GM03348 (cell line): ENCODE data around the gene SPAG5.

ENCODE experiments used
- DNase-seq: peaks from one replicate; pipeline ENCODE4 v3.0.0; 2012; ENCODE audit warnings: low spot score

Gene SPAG5

DNA sequence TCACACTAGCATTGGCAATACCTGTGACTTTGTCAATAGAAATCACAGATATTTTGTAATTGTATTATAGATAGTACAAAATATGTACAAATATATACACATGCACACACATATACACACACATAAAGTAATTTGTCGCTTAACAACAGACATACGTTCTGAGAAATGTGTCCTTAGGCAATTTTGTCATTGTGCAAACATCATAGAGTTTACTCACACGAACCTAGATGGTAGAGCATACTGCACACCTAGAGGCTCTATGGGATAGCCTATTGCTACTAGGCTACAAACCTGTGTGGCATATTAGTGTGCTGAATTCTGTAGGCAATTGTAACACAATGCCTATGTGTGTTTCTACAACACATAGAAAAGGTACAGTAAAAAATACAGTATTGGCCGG, 57.4 kb downstream of the SPAG5 start:
- DNase-seq = no peak

DNA sequence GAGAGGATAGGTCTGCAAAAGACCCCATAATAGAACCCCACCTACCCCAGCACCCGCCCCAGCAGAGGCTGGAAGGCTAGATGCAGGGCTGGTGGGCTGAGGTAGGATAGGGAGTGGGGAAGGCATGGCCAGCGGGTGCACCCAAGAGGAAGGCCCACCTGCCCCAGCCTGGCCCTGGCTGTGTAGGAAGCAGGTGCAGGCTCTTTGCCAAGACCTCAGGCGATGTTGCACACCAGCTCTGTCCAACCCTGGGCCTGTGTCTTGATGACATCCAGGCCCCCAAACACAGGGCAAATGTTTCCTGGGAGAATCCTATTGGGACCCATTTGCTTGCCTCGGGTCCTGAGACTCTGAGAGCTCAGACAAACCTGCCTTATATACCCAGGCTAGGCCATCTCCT, 58.6 kb downstream of the SPAG5 start:
- no peak for DNase-seq

DNA sequence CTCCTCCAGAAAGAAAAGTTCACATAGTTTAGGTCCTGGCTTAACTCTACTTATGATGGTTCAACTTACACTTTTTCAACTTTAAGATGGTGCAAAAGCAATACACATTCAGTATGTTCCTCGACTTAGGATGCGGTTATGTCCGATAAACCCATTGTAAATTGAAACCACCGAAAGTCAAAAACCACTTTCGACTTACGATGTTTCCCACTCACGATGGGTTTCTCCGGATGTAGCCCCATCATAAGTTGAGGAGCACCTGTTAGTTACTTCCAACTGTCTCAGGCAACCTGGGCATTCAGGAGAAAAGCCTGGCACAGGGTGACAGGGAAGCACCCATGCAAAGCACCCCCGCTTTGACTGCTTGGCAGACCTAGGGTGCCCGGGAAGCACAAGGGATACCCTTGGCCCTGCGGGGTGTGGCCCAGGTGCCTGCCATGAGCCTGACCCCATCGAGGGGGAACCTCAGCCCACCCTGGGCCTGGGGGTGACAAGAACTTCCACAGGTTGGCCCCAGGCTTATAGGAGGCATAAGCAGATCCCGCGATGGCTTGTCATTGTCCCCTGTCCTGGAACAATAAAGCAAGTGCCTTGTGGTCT, 60.4 kb downstream of the SPAG5 start:
- DNase-seq = no peak

DNA sequence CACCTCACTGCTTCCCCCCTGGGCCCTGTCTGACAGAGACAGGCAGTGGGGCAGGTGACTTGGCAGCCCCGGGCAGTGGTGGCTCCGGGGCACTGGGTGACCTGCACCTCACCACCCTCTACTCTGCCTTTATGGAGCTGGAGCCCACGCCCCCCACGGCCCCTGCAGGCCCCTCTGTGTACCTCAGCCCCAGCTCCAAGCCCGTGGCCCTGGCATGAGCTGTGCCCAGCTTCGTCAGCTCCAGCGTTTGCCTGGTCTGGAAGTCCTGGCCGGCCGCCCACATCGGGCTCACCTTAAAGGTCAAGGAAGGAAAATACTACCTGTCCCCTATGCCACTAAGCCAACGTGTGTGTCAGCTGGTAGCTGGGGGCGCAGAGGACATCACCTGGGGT, 61.6 kb downstream of the SPAG5 start:
- no peak for DNase-seq

DNA sequence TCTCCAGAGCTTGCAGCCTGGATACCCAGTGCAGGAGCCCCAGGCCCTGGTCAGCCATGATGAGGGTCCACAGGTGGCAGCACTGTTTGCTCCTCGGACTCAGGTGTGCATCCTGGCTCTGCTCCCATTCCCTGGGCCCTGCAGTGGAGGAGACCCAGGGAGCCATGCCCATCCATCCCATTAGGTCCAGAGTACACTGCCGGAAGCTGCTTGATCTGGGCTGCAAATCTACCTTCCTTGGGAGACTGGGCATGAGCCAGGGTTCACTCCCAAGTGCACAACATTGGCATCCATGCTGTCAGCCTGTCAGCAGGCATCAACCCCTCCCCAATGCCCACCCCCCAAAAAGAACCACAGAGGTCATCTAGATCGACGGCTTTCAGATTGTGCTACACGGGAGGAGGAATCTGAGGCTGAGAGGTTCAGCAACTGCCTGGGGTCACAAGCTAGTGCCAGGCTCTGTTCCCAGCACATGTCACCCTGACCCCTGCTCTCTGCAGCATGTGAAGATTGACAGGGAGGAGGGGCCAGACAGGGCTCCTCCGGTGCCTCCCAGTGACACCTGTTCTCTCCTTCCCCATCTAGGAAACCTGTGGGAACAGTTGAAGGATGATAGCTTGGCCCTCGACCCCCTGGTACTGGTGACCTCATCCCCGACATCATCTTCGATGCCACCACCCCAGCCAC, 62.1 kb downstream of the SPAG5 start:
- DNase-seq = no peak

DNA sequence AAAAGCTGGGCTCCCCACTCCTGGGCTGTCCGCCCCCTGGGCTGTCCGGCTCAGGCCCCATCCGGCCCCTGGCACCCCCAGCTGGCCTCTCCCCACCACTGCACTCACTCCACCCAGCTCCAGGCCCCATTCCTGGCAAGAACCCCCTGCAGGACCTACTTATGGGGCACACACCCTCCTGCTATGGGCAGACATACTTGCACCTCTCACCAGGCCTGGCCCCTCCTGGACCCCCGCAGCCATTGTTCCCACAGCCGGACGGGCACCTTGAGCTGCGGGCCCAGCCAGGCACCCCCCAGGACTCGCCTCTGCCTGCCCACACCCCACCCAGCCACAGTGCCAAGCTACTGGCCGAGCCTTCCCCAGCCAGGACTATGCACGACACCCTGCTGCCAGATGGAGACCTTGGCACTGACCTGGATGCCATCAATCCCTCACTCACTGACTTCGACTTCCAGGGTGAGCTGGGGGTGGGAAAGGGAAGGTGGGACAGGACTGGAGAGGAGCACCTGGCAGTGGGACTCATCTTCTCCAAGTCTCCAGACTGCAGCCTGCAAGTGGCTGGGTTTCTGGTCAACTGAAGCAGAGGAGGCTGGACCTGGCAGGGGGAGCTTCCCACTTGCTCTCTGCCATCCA, 64.0 kb downstream of the SPAG5 start:
- no peak for DNase-seq

DNA sequence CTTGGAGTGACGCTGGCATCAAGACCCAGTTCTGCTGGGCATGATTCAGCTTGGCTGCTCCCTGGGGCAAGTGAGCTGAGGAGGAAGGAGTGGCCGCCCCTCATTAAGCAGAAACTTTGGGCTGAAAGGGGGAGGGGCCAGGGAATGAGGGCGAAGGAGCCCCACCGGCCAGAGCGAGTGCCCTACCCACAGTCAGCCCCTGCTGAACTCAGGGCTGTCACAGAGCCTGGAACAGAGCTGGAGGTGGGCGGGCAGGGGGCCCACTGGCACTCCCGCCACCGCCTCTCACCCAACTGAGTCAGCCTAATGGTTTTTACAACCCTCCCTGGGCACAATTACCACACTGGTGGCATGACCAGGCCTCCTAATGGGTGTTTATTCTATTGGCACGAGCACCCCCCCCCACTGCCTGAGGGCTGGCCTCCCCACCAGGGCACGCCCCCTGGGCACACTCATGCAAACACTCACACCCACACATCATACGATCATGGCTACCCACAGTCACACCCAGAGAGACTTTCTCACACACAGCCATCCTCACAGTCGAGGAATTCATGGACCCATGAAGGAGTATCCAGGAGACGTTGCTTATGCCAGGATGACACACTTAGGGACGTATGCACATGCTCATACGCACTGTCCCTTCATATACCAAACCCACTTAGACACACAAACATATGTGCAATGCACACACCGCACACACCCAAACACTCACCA, 65.6 kb downstream of the SPAG5 start:
- no peak for DNase-seq

DNA sequence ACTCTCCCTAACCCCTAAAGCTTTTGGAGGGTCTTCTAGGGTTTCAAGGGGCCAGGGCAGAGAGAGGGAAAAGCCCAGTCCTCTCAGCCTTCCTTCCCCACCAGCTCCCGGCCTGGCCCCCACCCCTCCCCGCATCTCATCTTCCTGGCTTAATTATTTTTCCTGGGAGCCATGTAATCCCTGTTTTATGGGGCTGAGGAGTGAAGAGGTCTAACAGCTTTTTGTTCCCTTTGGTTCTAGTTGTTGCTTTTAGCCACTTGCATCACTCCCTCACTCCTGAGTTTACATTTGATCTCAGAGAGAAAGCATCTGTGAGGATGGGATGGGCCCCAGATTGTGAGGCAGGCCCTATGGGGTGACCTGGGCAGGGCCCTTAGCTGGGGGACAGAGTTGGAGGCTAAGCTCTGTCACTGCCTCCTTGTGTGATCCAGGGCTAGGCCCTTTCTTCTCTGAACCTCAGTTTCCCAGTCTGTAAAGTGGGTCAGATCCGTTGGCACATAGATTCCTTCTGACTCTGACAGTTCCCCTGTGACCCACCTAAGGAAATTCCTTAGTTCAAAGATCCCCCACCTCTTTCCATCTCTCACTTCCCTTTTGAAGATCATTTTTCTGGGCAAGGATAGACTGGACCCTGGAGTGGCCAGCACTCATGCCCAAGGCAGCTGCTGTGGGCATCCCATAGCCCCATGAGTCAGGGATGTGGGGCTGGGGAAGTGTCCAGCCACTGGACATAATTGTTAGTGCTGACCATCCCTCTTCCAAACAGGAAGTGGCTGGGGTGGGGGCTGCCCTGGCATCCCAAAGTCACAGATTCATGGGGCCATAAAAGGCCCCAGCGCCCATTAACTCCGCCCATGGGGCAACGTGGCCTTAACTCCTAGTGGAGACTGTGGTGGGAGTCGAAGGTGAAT, 66.5 kb downstream of the SPAG5 start:
- no peak for DNase-seq

DNA sequence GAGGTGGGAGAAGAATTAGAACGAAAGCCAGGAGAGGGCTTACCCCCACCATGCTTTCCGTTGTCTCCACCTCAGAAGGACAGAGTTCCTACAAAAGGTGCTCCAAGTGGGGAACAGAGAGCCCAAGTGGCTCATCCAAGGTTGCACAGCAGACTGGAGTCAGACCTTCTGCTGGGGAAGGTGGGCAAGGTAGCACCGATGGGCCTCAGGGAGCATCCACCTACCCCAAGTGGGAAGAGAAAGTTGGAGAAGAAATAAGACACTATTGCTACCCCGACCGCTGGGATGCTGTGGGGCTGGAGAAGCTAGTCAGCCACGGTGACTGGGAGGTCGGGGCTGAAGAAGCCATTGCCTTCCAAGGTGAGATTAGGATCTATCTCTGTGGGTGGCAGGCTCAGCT, 67.9 kb downstream of the SPAG5 start:
- no peak for DNase-seq

DNA sequence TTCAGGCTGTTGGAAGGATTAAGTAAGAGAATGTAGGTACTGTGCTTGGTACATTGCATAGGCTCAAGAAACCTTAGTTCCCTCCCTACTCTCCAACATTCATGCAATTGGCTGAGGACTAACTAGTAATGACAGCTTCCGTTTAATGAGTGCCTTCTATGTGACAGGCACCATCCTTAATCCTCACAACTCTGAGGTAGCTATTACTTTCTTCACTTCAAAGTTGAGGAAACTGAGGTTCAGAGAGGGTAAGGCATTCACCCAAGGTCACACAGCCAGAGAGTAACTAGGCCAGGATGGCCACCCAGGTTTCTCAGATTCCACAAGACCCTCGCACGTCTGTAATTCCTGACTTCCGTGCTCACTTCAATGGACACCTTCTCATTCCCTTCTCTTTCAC, 68.6 kb downstream of the SPAG5 start:
- DNase-seq = no peak

DNA sequence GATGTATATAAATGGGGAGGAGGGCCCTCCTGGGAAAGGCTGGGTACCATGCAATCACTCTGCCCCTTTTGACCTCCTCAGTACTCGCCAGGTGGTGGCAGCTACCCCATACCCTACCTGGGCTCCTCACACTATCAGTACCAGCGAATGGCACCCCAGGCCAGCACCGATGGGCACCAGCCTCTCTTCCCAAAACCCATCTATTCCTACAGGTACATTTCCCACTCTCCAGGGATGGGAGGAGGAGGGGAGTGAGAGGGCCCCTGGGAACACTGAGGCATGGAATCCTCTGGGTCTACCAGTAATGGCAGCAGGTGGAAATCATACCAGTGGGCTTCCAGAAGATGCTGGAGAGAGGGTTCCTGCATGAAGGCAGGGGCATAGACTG, 69.8 kb downstream of the SPAG5 start:
- no peak for DNase-seq

DNA sequence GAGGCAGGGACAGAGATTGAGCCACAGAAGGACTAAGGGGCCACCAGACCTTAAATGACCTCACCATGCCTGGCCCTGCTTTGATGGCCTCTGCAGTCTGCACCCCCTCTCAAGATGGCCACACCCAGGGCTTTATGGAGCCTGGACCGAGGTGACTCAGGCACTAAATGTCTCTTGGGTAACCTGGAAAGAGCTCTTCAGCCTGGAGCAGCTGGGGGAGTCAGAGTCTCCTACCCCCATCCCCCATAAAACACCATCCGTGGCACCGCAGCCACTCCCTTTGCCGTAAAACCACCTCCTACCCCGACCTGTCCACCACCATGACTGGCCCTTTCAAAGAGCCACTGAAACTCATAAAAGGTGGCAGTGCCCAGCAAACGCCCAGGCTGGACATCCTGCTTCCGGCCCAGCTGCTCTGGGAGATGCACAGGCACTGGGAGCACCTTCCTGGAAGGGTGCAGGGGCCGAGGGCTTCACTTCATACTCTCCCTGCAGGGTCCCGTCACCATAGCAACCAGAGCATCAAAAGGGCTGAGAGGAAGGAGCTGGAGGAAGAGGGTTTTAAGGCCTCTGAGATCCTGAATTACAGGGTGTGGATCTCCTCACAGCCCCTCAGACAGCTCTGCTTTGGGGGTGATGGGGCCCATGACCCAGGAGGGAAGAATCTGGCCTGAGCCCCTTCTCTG, 70.4 kb downstream of the SPAG5 start:
- DNase-seq = peak; percentile 42

DNA sequence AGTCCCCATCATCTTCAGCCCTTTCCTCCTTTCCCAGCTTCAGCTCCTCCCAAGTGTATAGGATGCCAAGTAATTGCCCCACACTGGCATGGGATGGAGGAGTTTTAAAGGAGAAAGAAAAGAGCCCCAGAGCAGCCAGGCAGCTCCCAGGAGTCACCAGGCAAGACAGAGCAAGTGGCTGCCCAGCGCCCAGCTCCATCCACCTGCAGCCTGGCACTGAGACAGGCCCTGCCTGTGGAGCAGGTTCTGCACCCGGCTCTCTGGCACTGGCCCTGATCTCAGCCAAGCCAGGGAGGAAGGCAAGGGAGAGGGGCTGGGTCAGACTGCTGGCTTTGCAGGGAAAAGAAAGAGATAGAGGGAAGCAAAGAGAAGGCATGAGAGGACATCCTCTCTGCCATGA, 71.0 kb downstream of the SPAG5 start:
- DNase-seq = no peak
